ENCODE measurements around the gene SERPINB13.

Gene SERPINB13

GRCh38 chr18:63617915-63618234, 30.7 kb downstream of the SERPINB13 start:
- Histone ChIP-seq H3K4me3 (IDR thresholded peaks at IDR 0.05; ENCODE audit: insufficient read depth, low read depth, low read length) (no peak overlapping the region), H3K27me3 (ENCODE audit: insufficient read depth, low read depth) (no peaks in the 10 kb centered on the region), H4K20me1 (ENCODE audit: insufficient read depth) (no peaks in the 10 kb centered on the region), H3K79me2 (ENCODE audit: insufficient read depth, low read depth) (no peaks in the 10 kb centered on the region), H3K27ac (no peak overlapping the region), H2AFZ (ENCODE audit: low read depth) (no peak overlapping the region), H3K4me2 (no peak overlapping the region), H3K4me1 (ENCODE audit: low read depth, poor library complexity, severe bottlenecking) (peaks cover 13% of the 10 kb centered on the region), H3K9ac (no peak overlapping the region), H3K36me3 (ENCODE audit: insufficient read depth) (no peaks in the 10 kb centered on the region)
- no peak for TF ChIP-seq CTCF (conservative IDR thresholded peaks at IDR 0.05; ENCODE audit: low read depth, low read length)

GRCh38 chr18:63619661-63620060, 32.5 kb downstream of the SERPINB13 start:
- Histone ChIP-seq H3K27me3 (ENCODE audit: insufficient read depth, low read depth) (no peaks in the 10 kb centered on the region), H3K9ac (no peak overlapping the region), H3K4me3 (IDR thresholded peaks at IDR 0.05; ENCODE audit: insufficient read depth, low read depth, low read length) (no peak overlapping the region), H3K4me1 (ENCODE audit: low read depth, poor library complexity, severe bottlenecking) (peaks cover 13% of the 10 kb centered on the region), H3K36me3 (ENCODE audit: insufficient read depth) (no peaks in the 10 kb centered on the region), H2AFZ (ENCODE audit: low read depth) (no peak overlapping the region), H3K79me2 (ENCODE audit: insufficient read depth, low read depth) (no peaks in the 10 kb centered on the region), H3K27ac (no peak overlapping the region), H3K4me2 (no peak overlapping the region), H4K20me1 (ENCODE audit: insufficient read depth) (no peaks in the 10 kb centered on the region)
- TF ChIP-seq CTCF (conservative IDR thresholded peaks at IDR 0.05; ENCODE audit: low read depth, low read length), result no peak

DNA sequence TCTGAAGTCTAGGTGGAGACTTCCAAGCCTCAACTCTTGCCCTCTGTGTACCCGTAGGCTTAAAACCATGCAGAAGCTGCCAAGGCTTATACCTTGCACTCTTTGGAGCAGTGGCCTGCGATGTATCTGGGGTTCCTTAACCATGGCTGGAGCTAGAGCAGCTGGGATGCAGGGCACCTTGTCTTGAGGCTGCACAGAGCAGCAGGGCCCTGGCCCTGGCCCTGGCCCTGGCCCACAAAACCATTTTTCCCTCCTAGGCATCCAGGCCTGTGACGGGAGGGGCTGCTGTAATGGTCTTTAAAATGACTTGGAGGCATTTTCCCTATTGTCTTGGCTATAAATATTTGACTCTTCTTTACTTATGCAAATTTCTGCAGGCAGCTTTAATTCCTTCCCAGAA, 37.7 kb downstream of the SERPINB13 start:
- TF ChIP-seq CTCF (conservative IDR thresholded peaks at IDR 0.05; ENCODE audit: low read depth, low read length), result no peak
- Histone ChIP-seq H3K4me3 (IDR thresholded peaks at IDR 0.05; ENCODE audit: insufficient read depth, low read depth, low read length) (no peak overlapping the region), H3K36me3 (ENCODE audit: insufficient read depth) (no peaks in the 10 kb centered on the region), H3K4me1 (ENCODE audit: low read depth, poor library complexity, severe bottlenecking) (no peaks in the 10 kb centered on the region), H2AFZ (ENCODE audit: low read depth) (no peak overlapping the region), H3K79me2 (ENCODE audit: insufficient read depth, low read depth) (no peaks in the 10 kb centered on the region), H3K27me3 (ENCODE audit: insufficient read depth, low read depth) (no peaks in the 10 kb centered on the region), H3K9ac (no peak overlapping the region), H4K20me1 (ENCODE audit: insufficient read depth) (no peaks in the 10 kb centered on the region), H3K4me2 (no peak overlapping the region), H3K27ac (no peak overlapping the region)

DNA sequence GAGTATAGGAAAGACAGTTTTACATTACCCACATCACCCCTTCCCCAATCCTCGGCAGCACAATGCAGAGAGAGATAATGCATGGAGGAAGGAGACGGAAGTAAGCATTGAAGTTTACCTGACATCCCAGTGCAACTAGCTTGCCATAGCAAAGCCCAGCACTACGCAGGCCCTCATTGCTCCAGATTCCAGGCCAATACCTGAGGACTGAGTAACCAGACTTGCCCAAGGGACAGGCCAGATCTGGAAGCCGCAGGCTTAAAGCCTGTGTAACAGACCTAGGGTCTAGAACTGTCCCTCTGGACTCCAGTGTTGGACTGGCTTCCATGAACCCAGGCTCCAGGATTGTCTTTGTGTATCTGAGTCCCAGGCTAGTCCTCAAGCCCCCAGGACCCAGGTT, 39.3 kb downstream of the SERPINB13 start:
- Histone ChIP-seq H3K4me1 (ENCODE audit: low read depth, poor library complexity, severe bottlenecking) (no peaks in the 10 kb centered on the region), H3K4me3 (IDR thresholded peaks at IDR 0.05; ENCODE audit: insufficient read depth, low read depth, low read length) (no peak overlapping the region), H3K4me2 (no peak overlapping the region), H3K79me2 (ENCODE audit: insufficient read depth, low read depth) (no peaks in the 10 kb centered on the region), H4K20me1 (ENCODE audit: insufficient read depth) (no peaks in the 10 kb centered on the region), H3K27me3 (ENCODE audit: insufficient read depth, low read depth) (no peaks in the 10 kb centered on the region), H3K9ac (no peak overlapping the region), H2AFZ (ENCODE audit: low read depth) (no peak overlapping the region), H3K36me3 (ENCODE audit: insufficient read depth) (no peaks in the 10 kb centered on the region), H3K27ac (no peak overlapping the region)
- TF ChIP-seq CTCF (conservative IDR thresholded peaks at IDR 0.05; ENCODE audit: low read depth, low read length), result no peak

DNA sequence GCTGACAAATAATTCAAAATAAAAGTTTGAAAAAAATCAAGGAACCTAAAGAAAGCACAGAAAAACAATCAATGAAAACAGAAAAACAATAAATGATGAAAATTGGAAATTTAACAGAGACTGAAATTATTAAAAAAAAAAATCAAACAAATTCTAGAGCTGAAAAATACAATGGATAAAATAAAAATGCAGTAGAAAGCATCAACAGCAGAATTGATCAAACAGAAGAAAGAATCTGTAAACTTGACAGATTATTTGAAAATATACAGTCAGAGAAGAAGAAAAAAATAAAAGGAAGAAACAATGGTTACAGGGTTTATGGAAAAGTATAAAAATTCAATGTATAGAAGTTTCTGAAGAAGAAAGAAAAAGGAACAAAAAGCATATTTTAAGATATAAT, 40.7 kb downstream of the SERPINB13 start:
- TF ChIP-seq CTCF (conservative IDR thresholded peaks at IDR 0.05; ENCODE audit: low read depth, low read length), result no peak
- no peaks in the 10 kb centered on the region for H3K4me1 ChIP-seq (ENCODE audit: low read depth, poor library complexity, severe bottlenecking)

More for the DNA sequence above, 40.7 kb downstream of the SERPINB13 start:
- Histone ChIP-seq H3K27me3 (ENCODE audit: insufficient read depth, low read depth) (no peaks in the 10 kb centered on the region), H3K27ac (no peak overlapping the region), H3K9ac (no peak overlapping the region), H3K4me2 (no peak overlapping the region), H3K79me2 (ENCODE audit: insufficient read depth, low read depth) (no peaks in the 10 kb centered on the region), H4K20me1 (ENCODE audit: insufficient read depth) (no peaks in the 10 kb centered on the region), H3K4me3 (IDR thresholded peaks at IDR 0.05; ENCODE audit: insufficient read depth, low read depth, low read length) (no peak overlapping the region), H2AFZ (ENCODE audit: low read depth) (no peak overlapping the region), H3K36me3 (ENCODE audit: insufficient read depth) (no peaks in the 10 kb centered on the region)

Measured in KMS-11 (cell line).